ENCODE data around the gene ROR2. TPM values are rescaled to one million over a fixed set of nuclear protein-coding genes. Genes with fewer than 3 reads are reported as not detected.

Gene ROR2
- total RNA-seq, 4 donors from 2014 or later = 37.4 to 71.8 (median 59.4) TPM

- 74% methylated on average over 9 of the region's 17 CpGs for WGBS
- Histone ChIP-seq H3K27me3 (no peaks in the 10 kb centered on the region), H3K27ac (replicated peaks in 1 of 4) (peak overlapping the region; percentile 52 to 71 (median 69)), H3K4me1 (peaks cover 0 to 41% (median 37%) of the 10 kb centered on the region in 4 donors), H3K36me3 (no peaks in the 10 kb centered on the region), H3K4me3 (peak overlapping the region in 1 of 4 donors; percentile 1), H3K9me3 (no peaks in the 10 kb centered on the region)
- no peak for DNase-seq (ENCODE audit: extremely low spot score)
- TF ChIP-seq POLR2A (IDR thresholded peaks at IDR 0.05; ENCODE audit: low read depth) = no peak
- TF ChIP-seq POLR2AphosphoS5 (IDR thresholded peaks at IDR 0.05) = no peak
- no peak for TF ChIP-seq CTCF (IDR thresholded peaks at IDR 0.05)
- no peak for TF ChIP-seq EP300 (IDR thresholded peaks at IDR 0.05)
- intact Hi-C loops (cut with DNase I) = no loop called here
These were observed 91.6 kb downstream of the ROR2 start for GRCh38 chr9:91858213-91859030.

GRCh38 chr9:91857291-91858212 is 92.5 kb downstream of the ROR2 start:
- H3K36me3 ChIP-seq = no peaks in the 10 kb centered on the region
- TF ChIP-seq POLR2A (IDR thresholded peaks at IDR 0.05; ENCODE audit: low read depth) = no peak
- no peak for TF ChIP-seq EP300 (IDR thresholded peaks at IDR 0.05)
- TF ChIP-seq POLR2AphosphoS5 (IDR thresholded peaks at IDR 0.05) = no peak
- TF ChIP-seq CTCF (IDR thresholded peaks at IDR 0.05) = no peak
- peaks cover 0 to 40% (median 37%) of the 10 kb centered on the region in 4 donors for H3K4me1 ChIP-seq
- peak overlapping the region; percentile 52 to 71 (median 69) for H3K27ac ChIP-seq (replicated peaks in 1 of 4)
- no peak for DNase-seq (ENCODE audit: extremely low spot score)
- H3K27me3 ChIP-seq = no peaks in the 10 kb centered on the region
- H3K9me3 ChIP-seq = no peaks in the 10 kb centered on the region
- peak overlapping the region in 1 of 4 donors; percentile 1 for H3K4me3 ChIP-seq
- 47% methylated on average over 23 of the region's 27 CpGs for WGBS
- intact Hi-C loops (cut with DNase I) = no loop called here

GRCh38 chr9:91856419-91856818 is 93.6 kb downstream of the ROR2 start:
- H3K36me3 ChIP-seq = no peaks in the 10 kb centered on the region
- intact Hi-C loops (cut with DNase I) = no loop called here
- H3K9me3 ChIP-seq = no peaks in the 10 kb centered on the region
- 63% methylated on average over 5 of the region's 5 CpGs for WGBS
- TF ChIP-seq CTCF (IDR thresholded peaks at IDR 0.05) (no peak), POLR2A (IDR thresholded peaks at IDR 0.05; ENCODE audit: low read depth) (no peak), POLR2AphosphoS5 (IDR thresholded peaks at IDR 0.05) (no peak), EP300 (IDR thresholded peaks at IDR 0.05) (no peak)
- peaks cover 0 to 40% (median 37%) of the 10 kb centered on the region in 4 donors for H3K4me1 ChIP-seq
- no peak for DNase-seq (ENCODE audit: extremely low spot score)
- H3K4me3 ChIP-seq = no peak overlapping the region
- peak overlapping the region in 2 of 4 donors; percentile 70 to 71 for H3K27ac ChIP-seq (replicated peaks in 1 of 4)
- no peaks in the 10 kb centered on the region for H3K27me3 ChIP-seq

- WGBS = 64% methylated on average over 8 of the region's 10 CpGs
- Histone ChIP-seq H3K4me3 (no peak overlapping the region), H3K27me3 (no peaks in the 10 kb centered on the region), H3K36me3 (no peaks in the 10 kb centered on the region), H3K4me1 (peaks cover 0 to 40% (median 37%) of the 10 kb centered on the region in 4 donors), H3K9me3 (no peaks in the 10 kb centered on the region), H3K27ac (replicated peaks in 1 of 4) (no peak overlapping the region)
- DNase-seq (ENCODE audit: extremely low spot score) = no peak
- intact Hi-C loops (cut with DNase I) = no loop called here
- TF ChIP-seq POLR2AphosphoS5 (IDR thresholded peaks at IDR 0.05) (no peak), CTCF (IDR thresholded peaks at IDR 0.05) (no peak), POLR2A (IDR thresholded peaks at IDR 0.05; ENCODE audit: low read depth) (no peak), EP300 (IDR thresholded peaks at IDR 0.05) (no peak)
These were observed 94.8 kb downstream of the ROR2 start for GRCh38 chr9:91855196-91855595.
